PC-3 (cell line): ENCODE data around the gene FYN.

Experiments used
- EZH2 ChIP-seq: fragments of 300-600 bp; sonication (generic); IDR thresholded peaks from one replicate; pipeline ENCODE4 v1.6.1; 2017; ENCODE audit warnings: antibody characterized with exemption, mild to moderate bottlenecking, low read length; ENCODE audit not compliant: unreplicated experiment
- TF ChIP-seq, protein P1 (sequence below): fragments of 300-600 bp; sonication (generic); conservative IDR thresholded peaks from 2 replicates; pipeline ENCODE4 v1.5.1; 2017; ENCODE audit warnings: antibody characterized with exemption, low read depth, mild to moderate bottlenecking, low read length

GRCh38 chr6:111686249-111686931 lies 186.9 kb downstream of the FYN start:
- TF ChIP-seq, protein P1, sequence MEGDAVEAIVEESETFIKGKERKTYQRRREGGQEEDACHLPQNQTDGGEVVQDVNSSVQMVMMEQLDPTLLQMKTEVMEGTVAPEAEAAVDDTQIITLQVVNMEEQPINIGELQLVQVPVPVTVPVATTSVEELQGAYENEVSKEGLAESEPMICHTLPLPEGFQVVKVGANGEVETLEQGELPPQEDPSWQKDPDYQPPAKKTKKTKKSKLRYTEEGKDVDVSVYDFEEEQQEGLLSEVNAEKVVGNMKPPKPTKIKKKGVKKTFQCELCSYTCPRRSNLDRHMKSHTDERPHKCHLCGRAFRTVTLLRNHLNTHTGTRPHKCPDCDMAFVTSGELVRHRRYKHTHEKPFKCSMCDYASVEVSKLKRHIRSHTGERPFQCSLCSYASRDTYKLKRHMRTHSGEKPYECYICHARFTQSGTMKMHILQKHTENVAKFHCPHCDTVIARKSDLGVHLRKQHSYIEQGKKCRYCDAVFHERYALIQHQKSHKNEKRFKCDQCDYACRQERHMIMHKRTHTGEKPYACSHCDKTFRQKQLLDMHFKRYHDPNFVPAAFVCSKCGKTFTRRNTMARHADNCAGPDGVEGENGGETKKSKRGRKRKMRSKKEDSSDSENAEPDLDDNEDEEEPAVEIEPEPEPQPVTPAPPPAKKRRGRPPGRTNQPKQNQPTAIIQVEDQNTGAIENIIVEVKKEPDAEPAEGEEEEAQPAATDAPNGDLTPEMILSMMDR, result no peak
- no peak for TF ChIP-seq EZH2
